Measurements from ENCODE around the gene GPR55.

Gene GPR55

GRCh38 chr2:230947908-230948365, 22.9 kb upstream of the GPR55 start:
- TF ChIP-seq CTCF (conservative IDR thresholded peaks at IDR 0.05), result no peak
- no peak overlapping the region for H3K27ac ChIP-seq

- TF ChIP-seq CTCF (conservative IDR thresholded peaks at IDR 0.05), result no peak
- H3K27ac ChIP-seq, result no peak overlapping the region
Measured at GRCh38 chr2:230947235-230947576, 22.2 kb upstream of the GPR55 start.

- no peak for TF ChIP-seq CTCF (conservative IDR thresholded peaks at IDR 0.05)
- H3K27ac ChIP-seq, result no peak overlapping the region
Measured at GRCh38 chr2:230946429-230947234, 21.6 kb upstream of the GPR55 start.

- no peak overlapping the region for H3K27ac ChIP-seq
- TF ChIP-seq CTCF (conservative IDR thresholded peaks at IDR 0.05), result no peak
Measured at GRCh38 chr2:230944757-230945372, 19.8 kb upstream of the GPR55 start.

- TF ChIP-seq CTCF (conservative IDR thresholded peaks at IDR 0.05), result no peak
- H3K27ac ChIP-seq, result no peak overlapping the region
Measured at GRCh38 chr2:230944123-230944653, 19.1 kb upstream of the GPR55 start.

- H3K27ac ChIP-seq, result no peak overlapping the region
- no peak for TF ChIP-seq CTCF (conservative IDR thresholded peaks at IDR 0.05)
Measured at GRCh38 chr2:230942920-230943896, 18.2 kb upstream of the GPR55 start.
